HTERT RPE-1 (cell line): Measurements from ENCODE around the gene EGFL7.
"Not testable (repeated sequence)": the region's sequence is repeated elsewhere in the genome, so short reads cannot be mapped to it uniquely, and the experiment has no call there.

Experiments
- in situ Hi-C: fragments of 300-500 bp; cut with MboI; formaldehyde crosslinking; loops from 4 replicates; pipeline ENCODE4 v1.14.3; 2020; ENCODE audit warnings: low sequenced_read_pairs

The EGFL7 gene

DNA sequence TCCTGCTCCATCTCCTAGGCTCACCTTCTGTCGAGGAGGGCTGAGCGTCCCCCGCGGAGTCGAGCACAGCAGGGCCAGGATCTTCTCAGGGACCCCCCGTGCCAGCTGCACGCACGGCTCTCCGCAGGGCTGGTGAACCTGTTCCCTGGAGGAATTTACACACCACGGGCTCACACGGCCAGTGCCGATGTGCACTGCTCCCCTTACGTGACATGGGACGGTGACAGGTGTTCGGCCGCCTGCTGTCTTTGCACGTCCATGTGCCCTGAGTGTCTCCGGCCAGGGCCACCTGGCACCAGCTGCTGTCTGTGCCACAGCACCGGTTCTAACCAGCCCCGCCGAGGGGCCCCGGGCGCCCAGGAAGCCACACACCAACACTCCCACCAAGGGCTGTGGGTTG, 33.2 kb downstream of the EGFL7 start:
- in situ Hi-C loops: no loop called here

DNA sequence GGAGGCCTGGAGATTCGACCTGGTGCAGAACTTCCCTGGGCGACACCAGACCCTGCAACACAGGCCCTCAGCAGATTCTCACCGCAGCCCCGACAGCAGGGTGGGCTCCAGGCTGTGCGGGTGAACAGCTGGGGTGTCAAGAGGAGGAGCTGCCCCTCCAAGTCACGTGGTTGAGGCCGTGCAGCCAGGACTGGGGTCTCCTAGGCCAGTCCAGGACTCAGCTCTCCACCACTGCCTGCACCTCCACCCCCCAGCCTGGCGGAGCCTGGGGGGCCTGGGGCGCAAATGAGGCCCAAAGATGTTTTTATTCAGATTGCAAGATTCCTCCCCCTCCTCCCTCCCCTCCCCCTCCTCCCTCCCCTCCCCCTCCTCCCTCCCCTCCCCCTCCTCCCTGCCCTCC, 33.8 kb downstream of the EGFL7 start:
- in situ Hi-C loops: no loop called here

DNA sequence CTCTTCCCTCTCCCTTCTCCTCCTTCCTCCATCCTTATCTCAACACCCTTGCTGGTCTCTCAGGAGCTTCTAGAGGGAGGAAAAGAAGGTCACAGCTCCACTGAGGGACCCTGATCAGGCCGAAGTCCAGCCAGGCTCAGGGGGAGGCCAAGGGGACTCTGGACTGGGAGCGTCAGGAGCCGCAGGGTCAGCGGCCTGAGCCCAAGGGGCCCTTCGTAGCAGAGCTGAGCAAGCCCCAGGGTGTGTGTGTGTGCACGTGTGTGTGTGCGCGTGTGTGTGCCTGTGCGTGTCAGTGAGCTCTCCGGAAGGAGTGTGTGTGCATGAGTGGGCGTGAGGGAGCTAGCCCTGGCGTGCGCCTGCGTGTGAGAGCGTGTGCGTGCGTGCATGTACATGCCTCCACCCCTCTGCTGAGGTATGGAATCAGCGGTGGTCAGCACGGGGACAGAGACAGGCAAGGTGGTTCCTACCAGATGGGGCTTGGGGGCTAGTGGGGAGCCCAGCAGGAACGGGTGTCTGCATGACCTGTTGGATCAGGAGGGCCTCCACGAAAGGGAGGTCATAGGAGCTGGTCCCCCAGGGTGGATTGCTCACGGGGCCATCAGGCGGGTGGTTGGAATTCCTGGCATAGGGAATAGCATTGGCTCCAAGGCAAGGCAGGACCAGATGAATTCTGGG, 34.6 kb downstream of the EGFL7 start:
- in situ Hi-C loops: no loop called here

DNA sequence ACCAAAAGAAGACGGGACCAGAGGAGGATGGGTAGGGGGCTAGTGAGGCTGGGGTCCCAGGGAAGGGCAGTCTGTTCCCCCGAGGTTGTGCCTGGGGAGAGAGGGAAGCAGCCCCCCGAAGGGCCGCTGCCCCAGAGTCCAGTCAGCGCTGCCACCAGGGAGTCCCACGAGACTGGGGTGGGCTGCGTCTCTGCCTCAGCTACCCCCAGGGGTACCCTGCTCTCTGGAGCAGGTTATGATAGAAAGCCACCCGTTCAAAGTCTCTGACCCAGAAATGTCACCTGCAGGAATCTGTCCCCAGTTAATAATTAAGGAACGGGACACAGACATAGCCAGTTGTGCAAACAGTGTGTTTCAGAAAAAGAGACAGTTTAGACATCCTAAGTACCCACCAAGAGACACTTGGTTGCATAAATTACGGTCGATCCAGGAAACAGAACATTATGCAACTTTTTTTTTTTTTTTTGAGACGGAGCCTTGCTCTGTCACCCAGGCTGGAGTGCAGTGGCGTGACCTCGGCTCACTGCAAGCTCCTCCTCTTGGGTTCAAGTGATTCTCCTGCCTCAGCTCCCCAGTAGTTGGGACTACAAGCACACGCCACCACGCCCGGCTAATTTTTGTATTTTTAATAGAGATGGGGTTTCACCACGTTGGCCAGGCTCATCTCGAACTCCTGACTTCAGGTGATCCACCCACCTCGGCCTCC, 35.3 kb downstream of the EGFL7 start:
- in situ Hi-C loops: no loop called here

DNA sequence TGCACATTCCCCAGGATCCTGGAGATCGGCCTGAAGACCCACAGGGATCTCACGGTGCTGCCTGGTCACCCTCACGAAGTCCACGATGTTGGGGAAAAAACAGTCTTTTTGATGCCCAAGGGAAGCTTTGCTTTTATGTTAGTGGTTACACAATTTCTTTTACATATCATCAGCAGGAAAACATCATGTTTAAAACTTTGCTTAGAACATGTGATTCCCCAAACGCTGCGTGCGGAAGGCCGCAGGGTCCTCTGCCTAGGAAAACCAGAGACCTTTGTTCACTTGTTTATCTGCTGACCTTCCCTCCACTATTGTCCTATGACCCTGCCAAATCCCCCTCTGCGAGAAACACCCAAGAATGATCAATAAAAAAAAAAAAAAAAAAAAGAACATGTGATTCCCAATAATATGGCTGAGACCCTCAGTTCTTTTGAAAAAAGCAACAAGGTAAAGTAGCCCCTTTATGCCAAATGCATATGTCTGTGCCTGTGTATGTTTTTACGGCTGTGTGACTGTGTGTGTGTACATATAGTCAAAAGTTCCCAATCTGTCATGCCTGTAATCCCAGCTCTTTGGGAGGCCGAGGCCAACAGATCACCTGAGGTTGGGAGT, 36.0 kb downstream of the EGFL7 start:
- in situ Hi-C loops: no loop called here

DNA sequence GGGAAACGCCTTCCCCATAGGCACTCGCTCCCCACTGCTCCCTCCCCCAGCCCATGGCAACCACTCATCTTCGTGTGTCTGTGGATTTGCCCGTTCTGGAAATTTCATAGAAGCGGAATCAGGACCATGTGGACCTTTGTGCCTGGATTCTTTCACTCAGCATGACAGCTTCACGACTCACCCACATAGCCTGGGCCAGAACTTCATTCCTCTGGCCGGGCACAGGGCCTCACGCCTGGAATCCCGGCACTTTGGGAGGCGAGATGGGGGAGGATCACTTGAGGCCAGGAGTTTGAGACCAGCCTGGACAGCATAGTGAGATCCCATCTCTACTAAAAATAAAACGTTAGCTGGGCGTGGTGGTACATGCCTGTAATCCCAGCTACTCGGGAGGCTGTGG, 37.6 kb downstream of the EGFL7 start:
- in situ Hi-C loops: no loop called here

DNA sequence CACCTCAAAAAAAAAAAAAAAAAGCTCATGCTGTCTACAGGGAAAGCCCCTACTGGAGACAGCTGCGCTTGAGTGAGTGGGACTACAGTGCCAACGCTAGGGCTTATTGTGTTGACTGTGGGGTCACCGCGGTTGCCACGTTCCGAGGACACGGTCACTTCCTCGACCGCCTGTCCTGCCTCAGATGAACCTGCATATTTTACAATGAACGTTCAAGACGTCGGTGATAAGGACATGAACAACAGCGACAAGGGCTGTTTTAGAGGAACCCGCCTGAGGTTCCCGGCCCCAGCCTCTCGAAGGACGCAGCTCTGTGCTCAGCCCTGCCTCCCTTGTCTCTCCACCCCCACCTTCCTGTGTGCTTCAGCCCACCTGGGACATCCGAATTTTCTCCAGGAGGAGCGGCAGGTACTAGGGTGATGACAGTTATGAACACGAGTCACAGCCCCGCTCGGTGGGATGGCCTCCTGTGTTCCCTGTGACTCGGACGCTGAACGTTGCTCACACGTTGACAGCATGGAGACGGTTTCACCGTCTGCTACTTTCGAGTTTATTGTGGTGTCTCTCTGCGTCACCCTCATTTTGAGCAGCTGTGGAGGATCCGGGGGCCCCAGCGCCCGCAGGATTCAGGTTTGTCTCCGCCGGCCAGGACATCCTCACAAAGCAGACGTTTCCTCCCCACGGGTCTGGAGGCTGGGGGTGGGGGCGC, 38.4 kb downstream of the EGFL7 start:
- in situ Hi-C loops: no loop called here

DNA sequence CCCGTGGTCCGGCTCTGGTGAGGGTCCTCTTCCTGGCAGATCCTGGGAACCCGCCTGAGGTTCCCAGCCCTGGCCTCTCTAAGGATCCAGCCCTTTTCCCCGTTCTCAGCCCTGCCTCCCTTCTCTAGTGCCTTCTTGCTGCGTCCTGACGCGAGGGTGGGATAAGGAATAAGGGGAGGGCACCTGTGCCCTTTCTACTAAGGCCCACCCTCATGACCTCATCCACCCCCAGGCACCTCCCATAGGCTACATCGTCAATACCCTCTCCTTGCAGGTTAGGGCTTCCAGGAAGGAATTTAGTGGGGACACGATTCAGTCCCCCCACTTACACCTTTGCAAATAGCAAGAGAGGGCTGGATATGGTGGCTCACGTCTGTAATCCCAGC, 38.9 kb downstream of the EGFL7 start:
- in situ Hi-C loops: no loop called here

DNA sequence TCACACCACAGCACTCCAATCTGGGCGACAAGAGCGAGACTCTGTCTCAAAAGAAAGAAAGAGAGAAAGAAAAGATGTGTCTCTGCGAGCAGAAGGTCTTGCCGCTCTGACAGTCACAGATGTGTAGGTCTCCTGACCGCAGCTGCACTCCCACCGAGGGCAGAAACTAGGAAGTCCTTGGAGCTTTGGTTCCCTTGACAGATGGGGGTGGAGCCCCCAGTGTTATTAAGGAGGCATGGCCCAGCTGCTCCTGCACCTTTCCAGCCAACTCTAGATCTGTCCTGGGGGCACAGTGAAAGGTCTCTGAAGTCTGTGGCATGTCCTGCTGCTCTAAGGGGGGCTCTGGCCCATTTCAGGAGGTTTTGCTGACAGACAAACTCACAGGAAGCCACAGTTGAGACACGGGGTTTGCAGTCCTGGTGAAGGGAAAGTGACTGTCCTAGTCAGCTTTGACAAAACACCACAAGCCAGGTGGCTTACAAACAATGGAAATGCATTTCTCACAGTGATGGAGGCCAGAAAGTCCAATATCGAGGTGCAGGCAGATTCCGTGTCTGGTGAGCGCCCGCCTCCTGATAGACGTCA, 40.7 kb downstream of the EGFL7 start:
- in situ Hi-C loops: no loop called here

DNA sequence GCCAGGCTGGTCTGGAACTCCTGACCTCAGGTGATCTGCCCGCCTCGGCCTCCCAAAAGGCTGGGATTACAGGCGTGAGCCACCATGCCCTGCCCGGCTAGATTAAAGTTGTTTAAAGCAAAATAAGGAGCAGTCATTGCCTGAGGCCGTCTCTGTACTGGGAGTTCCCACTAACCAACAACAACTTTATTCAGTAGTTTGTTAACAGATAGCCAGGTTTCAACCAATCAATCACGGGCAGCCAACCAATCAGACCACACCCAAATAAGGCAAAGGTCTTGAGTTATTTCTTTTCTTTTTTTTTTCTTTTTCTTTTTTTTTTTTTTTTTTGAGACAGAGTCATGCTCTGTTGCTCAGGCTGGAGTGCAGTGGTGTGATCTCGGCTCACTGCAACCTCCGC, 42.0 kb downstream of the EGFL7 start:
- in situ Hi-C loops: not testable (repeated sequence)

DNA sequence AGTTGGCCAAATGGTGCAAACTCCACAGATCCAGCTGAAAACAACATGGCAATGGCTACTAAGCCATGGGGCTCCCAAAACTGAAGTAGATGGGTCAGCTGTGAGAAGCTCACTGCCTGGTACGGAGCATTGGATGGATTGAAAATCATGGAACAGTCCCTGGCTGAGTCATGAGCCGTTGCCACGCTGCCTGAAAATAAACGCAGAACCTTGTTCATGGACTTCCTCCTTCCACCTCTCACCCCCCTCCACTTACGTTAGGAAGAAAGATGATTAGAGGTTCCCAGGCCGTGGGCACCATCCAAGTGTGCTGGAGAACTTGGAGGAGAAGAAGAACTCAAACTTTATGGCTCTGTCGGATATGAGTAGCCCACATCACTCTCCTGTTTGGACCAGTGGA, 42.8 kb downstream of the EGFL7 start:
- in situ Hi-C loops: no loop called here

DNA sequence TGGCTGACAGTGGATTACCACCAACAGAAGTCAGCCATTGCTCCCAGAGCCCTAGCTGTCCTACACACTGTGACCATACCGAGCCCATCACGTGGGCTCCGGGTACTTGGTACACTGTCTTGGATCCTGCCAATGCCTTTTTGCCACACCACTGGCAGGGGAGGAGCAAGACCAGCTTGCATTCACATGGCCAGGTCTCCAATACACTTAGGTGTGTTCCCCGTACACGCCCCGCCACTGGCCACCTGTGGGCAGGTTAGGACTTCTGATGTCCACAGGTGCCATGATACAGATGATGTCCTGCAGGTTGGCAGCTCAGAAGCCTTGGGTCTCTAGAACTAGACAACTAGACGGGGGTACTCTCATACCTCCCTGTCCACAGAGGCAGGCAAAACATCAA, 44.3 kb downstream of the EGFL7 start:
- in situ Hi-C loops: no loop called here

DNA sequence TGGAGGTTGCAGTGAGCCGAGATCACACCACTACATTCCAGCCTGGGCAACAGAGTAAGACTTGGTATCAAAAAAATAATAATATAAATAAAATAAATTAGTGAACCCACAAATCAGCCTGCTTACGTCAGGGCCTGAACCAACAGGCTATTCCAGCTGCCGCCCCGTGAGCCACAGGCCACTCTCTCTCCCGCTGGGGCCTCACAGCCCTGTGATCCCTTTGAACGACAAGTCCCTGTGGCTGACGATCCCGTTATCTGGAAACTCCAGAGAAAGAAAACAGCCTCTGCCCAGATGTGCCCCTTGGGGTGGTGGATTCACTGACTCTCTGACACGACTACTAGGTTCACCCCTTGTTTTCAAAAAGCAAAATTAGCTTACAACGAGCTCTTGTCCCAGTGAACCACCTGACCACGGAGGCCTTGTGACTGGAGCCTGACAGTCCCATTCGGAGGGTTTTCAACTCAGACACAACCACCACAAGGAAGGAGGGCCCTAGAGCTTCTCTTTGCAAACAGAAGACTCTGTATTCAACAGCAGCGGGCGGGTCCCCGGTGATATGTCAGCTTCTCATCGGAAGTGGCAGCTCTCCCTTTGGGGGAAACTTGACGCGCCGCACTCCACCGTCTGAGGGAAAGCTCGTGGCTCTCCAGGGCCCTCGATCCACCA, 45.3 kb downstream of the EGFL7 start:
- in situ Hi-C loops: no loop called here

DNA sequence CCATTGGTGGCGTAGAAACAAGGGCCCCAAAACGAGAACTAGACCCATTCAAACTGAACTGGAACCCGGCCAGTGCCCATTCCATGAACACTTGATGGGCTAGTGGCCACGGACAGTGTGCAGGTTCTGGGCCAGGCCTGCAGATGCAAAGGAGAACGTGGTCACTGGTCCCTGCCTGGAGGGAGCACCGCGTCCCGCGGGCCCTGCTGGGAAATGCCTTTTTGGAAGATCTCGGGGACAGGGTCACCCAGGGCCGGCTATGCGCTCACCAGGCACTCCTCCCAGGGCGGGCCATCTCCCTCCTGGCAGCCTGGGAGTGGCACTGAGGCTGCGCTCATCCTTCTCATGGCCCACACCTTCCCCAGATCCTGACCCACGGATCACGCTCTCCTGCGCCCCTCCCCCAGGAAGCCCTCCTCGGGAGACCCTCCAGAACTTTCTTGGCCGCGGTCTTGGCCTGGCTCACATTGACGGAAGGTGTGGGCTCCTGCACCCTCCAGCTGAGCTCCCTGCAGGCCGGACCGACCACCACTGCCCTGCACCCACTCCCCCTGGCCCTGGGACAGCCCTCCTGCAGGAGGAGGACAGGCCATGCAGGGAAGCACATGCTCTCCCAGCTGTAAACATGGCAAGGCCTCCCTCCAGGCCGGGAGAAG, 46.9 kb downstream of the EGFL7 start:
- in situ Hi-C loops: no loop called here

DNA sequence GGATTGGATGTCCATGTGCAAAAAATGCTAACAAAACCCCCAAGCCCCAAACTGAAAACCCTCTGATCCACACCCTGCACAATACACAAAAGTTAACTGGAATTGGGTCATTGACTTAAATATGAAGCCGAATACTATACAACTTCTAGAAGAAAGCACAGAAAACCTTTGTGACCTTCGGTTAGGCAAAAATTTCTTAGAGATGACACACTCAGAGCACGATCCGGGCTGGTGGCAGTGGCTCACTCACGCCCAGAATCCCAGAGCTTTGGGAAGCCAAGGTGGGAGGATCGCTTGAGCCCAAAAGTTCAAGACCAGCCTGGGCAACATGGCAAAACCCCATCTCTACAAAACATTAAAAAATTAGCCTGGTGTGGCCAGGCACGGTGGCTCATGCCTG, 47.8 kb downstream of the EGFL7 start:
- in situ Hi-C loops: no loop called here

DNA sequence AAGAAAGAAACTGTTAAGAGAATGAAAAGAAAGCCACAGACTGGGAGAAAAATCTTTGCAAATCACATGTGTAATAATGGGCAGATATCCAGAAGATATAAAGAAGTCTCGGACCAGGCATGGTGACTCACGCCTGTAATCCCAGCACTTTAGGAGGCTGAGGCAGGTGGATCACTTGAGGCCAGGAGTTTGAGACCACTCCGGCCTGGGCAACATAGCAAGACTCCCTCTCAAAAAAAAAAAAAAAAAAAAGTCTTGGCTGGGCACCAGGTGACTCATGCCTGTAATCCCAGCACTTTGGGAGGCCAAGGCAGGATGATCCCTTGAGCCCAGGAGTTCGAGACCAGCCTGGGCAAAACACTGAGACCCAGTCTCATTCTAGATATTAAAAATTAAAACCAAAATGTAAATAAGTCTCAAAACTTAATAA, 48.5 kb downstream of the EGFL7 start:
- in situ Hi-C loops: not testable (repeated sequence)

DNA sequence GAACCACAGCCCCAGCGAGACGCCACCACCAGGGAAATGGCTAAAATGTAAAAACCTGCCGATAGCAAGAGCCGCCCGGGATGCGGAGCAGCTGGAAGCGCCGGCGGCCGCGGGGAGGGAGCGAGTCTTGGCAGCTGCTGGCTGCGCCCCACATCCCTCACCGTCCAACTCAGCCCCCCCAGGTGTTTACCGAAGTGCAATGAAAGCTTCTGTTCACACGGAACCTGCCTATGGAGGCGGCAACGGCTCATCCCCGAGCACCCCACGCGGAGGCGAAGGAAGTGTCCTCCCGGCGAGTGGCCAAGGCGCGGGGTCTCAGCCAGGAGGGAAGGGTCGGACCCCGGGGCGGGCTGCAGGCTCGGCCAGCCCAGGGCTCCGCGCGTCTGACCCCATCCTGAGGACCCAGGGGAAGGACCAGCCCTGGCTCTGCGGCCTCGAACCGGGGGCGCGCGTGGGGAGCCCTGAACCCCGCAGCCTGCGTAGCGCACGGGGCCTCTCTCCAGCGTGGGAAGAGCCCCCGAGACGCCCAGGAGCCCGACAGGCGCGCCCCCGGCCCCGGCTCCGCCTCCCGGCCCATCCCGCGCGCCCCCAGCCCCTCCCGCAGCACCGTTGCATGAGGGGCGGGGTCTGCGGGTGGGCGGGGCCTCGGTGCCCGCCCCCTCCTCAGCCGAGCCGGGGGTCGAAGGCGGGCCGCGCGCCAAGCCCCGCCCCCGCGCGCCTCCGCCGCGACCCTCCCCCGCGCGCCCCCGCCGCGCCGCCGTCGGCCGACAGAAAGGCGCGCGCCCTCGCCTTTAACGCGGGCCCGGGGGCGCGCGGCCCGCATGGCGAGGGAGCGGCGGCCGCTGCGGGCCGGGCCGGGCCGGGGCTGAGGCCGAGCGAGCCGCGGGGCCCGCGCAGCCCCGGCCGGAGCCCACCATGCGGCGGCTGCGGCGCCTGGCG, 49.3 kb downstream of the EGFL7 start, which contains the start of gene DIPK1B:
DIPK1B (plus strand) TSS at position 822 of the 939 bp plus-strand sequence; CDS start at position 916, 94 bp downstream.
- in situ Hi-C loops: no loop called here

DNA sequence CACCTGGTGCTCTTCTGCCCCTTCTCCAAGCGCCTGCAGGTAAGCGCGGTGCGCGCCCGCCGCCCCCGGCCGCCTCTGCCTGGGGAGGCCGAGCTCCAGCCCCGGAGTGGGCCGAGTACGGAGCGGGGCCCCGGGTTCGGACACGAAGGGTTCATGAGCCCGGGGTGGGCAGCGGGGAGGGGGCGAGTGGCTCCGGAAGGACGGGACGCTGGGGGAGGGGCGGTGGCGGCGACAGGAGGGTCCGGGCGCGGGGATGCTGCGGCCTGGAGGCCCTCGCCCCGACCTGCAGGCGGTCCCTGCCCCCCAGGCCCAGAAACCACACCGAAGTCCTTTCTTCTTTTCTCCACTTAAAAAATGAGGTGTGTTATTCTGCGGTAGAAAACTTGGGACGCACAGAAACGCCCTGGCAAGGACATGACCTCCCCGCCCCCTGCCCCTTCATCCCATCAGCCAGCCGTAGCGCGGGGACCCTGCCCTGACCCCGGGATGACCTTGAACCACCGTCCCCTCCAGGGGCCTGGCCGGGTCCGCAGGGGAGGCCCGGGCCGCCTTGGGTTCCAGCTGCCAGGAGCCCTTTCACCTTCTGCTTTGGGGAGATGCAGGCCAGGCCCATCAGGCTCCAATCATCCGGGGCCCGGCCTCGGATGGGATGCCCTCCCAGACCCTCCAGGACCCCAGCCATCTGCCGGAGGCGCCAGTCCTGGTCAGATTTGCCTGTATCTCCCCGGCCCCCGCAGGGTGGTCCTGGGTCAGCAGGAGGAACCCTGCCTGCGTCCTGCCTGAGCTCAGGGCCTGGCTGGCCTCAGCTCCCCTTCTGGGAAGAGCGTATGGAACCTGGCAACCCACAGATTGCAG, 50.2 kb downstream of the EGFL7 start:
- in situ Hi-C loops: no loop called here
